SK-N-SH treated with all-trans-retinoic acid at 6 μM for 48 hours (cell line): ENCODE results near the gene SRRM3.

Source experiments
- BACH2 ChIP-seq: fragments of 250-450 bp; sonication (Bioruptor Pico); IDR thresholded peaks from 2 replicates; pipeline ENCODE4 v1.9.0; 2021; ENCODE audit warnings: mild to moderate bottlenecking, borderline replicate concordance
- CREB5 ChIP-seq: fragments of 250-450 bp; sonication (Bioruptor Pico); IDR thresholded peaks from 2 replicates; pipeline ENCODE4 v1.5.1; 2020; ENCODE audit warnings: low read depth, mild to moderate bottlenecking, moderate library complexity
- CSDC2 ChIP-seq: fragments of 250-450 bp; sonication (Bioruptor Pico); IDR thresholded peaks from 2 replicates; pipeline ENCODE4 v1.5.0; 2020; ENCODE audit warnings: mild to moderate bottlenecking, moderate library complexity
- ISL1 ChIP-seq: fragments of 250-450 bp; sonication (Bioruptor Pico); IDR thresholded peaks from 2 replicates; pipeline ENCODE4 v2.1.2; 2022; ENCODE audit warnings: mild to moderate bottlenecking, moderate library complexity
- TOX ChIP-seq: fragments of 250-450 bp; sonication (Bioruptor Pico); IDR thresholded peaks from 2 replicates; pipeline ENCODE4 v1.8.0; 2021; ENCODE audit warnings: mild to moderate bottlenecking, moderate library complexity, borderline replicate concordance
- ZFP3 ChIP-seq: fragments of 250-450 bp; sonication (Bioruptor Pico); IDR thresholded peaks from 2 replicates; pipeline ENCODE4 v1.5.0; 2020; ENCODE audit warnings: mild to moderate bottlenecking, moderate library complexity
- ZFP30 ChIP-seq: fragments of 450-650 bp; formaldehyde crosslinking; IDR thresholded peaks from 2 replicates; pipeline ENCODE4 v1.5.0; 2022; ENCODE audit warnings: mild to moderate bottlenecking, moderate library complexity
- ZNF565 ChIP-seq: fragments of 450-650 bp; formaldehyde crosslinking; conservative IDR thresholded peaks from 2 replicates; pipeline ENCODE4 v1.5.0; 2020; ENCODE audit warnings: low read depth, mild to moderate bottlenecking, moderate library complexity
- TF ChIP-seq, protein P1 (sequence below): fragments of 250-450 bp; sonication (Bioruptor Pico); IDR thresholded peaks from 2 replicates; pipeline ENCODE4 v1.8.0; 2020; ENCODE audit warnings: mild to moderate bottlenecking, moderate library complexity, borderline replicate concordance
- TF ChIP-seq, protein P2 (sequence below): fragments of 250-450 bp; sonication (Bioruptor Pico); IDR thresholded peaks from 2 replicates; pipeline ENCODE4 v1.5.0; 2020; ENCODE audit warnings: mild to moderate bottlenecking, moderate library complexity

DNA sequence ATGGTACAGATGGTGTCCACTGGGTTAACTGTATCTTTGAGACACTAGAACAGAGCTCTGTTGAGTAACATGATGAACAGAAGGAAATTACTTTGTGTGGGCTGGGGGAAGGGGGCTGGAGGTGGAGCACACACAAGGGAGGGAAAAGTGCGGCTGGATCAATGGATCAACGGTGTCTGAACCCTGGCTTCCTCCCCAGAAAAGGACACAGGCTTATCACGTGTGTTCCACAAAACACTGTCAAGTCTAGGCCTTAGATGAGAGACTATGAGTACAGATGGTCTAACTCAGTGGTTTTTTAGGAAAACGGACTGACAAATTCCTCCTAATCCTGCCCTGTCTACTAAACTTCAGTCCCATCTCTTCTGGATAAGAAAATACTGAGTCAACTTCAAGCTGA lies 128.6 kb downstream of the SRRM3 start:
- TF ChIP-seq BACH2 (CRISPR knock-in tag) (no peak), TOX (CRISPR knock-in tag) (no peak), ZNF565 (CRISPR knock-in tag) (no peak), CSDC2 (CRISPR knock-in tag) (no peak), CREB5 (CRISPR knock-in tag) (no peak), ZFP30 (no peak), ISL1 (CRISPR knock-in tag) (no peak), ZFP3 (CRISPR knock-in tag) (no peak)
- TF ChIP-seq, protein P1, sequence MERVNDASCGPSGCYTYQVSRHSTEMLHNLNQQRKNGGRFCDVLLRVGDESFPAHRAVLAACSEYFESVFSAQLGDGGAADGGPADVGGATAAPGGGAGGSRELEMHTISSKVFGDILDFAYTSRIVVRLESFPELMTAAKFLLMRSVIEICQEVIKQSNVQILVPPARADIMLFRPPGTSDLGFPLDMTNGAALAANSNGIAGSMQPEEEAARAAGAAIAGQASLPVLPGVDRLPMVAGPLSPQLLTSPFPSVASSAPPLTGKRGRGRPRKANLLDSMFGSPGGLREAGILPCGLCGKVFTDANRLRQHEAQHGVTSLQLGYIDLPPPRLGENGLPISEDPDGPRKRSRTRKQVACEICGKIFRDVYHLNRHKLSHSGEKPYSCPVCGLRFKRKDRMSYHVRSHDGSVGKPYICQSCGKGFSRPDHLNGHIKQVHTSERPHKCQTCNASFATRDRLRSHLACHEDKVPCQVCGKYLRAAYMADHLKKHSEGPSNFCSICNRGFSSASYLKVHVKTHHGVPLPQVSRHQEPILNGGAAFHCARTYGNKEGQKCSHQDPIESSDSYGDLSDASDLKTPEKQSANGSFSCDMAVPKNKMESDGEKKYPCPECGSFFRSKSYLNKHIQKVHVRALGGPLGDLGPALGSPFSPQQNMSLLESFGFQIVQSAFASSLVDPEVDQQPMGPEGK, result no peak
- TF ChIP-seq, protein P2, sequence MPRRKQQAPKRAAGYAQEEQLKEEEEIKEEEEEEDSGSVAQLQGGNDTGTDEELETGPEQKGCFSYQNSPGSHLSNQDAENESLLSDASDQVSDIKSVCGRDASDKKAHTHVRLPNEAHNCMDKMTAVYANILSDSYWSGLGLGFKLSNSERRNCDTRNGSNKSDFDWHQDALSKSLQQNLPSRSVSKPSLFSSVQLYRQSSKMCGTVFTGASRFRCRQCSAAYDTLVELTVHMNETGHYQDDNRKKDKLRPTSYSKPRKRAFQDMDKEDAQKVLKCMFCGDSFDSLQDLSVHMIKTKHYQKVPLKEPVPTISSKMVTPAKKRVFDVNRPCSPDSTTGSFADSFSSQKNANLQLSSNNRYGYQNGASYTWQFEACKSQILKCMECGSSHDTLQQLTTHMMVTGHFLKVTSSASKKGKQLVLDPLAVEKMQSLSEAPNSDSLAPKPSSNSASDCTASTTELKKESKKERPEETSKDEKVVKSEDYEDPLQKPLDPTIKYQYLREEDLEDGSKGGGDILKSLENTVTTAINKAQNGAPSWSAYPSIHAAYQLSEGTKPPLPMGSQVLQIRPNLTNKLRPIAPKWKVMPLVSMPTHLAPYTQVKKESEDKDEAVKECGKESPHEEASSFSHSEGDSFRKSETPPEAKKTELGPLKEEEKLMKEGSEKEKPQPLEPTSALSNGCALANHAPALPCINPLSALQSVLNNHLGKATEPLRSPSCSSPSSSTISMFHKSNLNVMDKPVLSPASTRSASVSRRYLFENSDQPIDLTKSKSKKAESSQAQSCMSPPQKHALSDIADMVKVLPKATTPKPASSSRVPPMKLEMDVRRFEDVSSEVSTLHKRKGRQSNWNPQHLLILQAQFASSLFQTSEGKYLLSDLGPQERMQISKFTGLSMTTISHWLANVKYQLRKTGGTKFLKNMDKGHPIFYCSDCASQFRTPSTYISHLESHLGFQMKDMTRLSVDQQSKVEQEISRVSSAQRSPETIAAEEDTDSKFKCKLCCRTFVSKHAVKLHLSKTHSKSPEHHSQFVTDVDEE (CRISPR knock-in tag), result no peak
